Panc1 (cell line): Measurements from ENCODE around the gene HS3ST5. TPM values are rescaled to one million over a fixed set of nuclear protein-coding genes. Genes with fewer than 3 reads are reported as not detected.

ENCODE experiments used
- ATAC-seq: fragments of 200-7000 bp; cut with Tn5 transposase; 2 replicates; pipeline ENCODE4 v1.9.1; 2020; ENCODE audit warnings: mild to moderate bottlenecking, moderate library complexity
- BruUV-seq: library from RNA; stranded (reverse); fragments of 400-500 nt; replicated peaks from 2 replicates; lab custom pipeline; 2021; lab: Mats Ljungman, UMichigan
- CTCF ChIA-PET: fragments of 300-600 bp; sonication (Branson Sonifier 250); formaldehyde crosslinking; loops from one replicate; lab custom pipeline; 2022; ENCODE audit warnings: antibody characterized with exemption; lab: Charles Lee
- POLR2A ChIA-PET: fragments of 300-600 bp; sonication (Branson Sonifier 250); formaldehyde crosslinking; loops from one replicate; lab custom pipeline; 2022; ENCODE audit warnings: antibody characterized with exemption; lab: Charles Lee
- DNase-seq: peaks from one replicate; pipeline ENCODE4 v3.0.0-alpha.2; 2010; ENCODE audit warnings: low read depth, low spot score
- H3K27ac ChIP-seq: 2 replicates; pipeline ENCODE4 v1.5.1; 2011; ENCODE audit warnings: mild to moderate bottlenecking, low read length, inconsistent platforms
- H3K27me3 ChIP-seq: fragments of 200-500 bp; sonication (Bioruptor generic); 2 replicates; pipeline ENCODE4 v1.6.0; 2014; ENCODE audit warnings: low read length, inconsistent platforms; ENCODE audit not compliant: control insufficient read depth, insufficient read depth
- H3K36me3 ChIP-seq: fragments of 200-500 bp; sonication (Bioruptor generic); 2 replicates; pipeline ENCODE4 v1.5.1; 2014; ENCODE audit warnings: inconsistent platforms, mild to moderate bottlenecking, low read length, moderate library complexity; ENCODE audit not compliant: control insufficient read depth, insufficient read depth
- H3K4me1 ChIP-seq: 2 replicates; pipeline ENCODE4 v1.5.1; 2011; ENCODE audit warnings: inconsistent platforms, mild to moderate bottlenecking, low read length, moderate library complexity; ENCODE audit not compliant: control insufficient read depth, insufficient read depth
- H3K4me3 ChIP-seq, 2 experiments: 2 replicates each; pipeline ENCODE4 v1.5.1; 2011 to 2012; ENCODE audit warnings: low read depth in 2 of 2, low read length in 2 of 2, mild to moderate bottlenecking in 2 of 2, inconsistent platforms in 1 of 2, moderate library complexity in 1 of 2
- H3K9me3 ChIP-seq: fragments of 200-500 bp; sonication (Bioruptor generic); 2 replicates; pipeline ENCODE4 v1.5.1; 2014; ENCODE audit warnings: low read depth, mild to moderate bottlenecking, inconsistent platforms, low read length, moderate library complexity; ENCODE audit not compliant: control insufficient read depth, insufficient read depth
- POLR2AphosphoS5 ChIP-seq: IDR thresholded peaks from 2 replicates; pipeline ENCODE4 v1.6.1; 2012; ENCODE audit warnings: mild to moderate bottlenecking, low read depth, low read length, moderate library complexity
- SIN3A ChIP-seq: IDR thresholded peaks from 2 replicates; pipeline ENCODE4 v1.6.1; 2012; ENCODE audit warnings: low read depth, mild to moderate bottlenecking, low read length, moderate library complexity, borderline replicate concordance; ENCODE audit not compliant: insufficient read depth
- TCF7L2 ChIP-seq: IDR thresholded peaks from 2 replicates; pipeline ENCODE4 v1.6.1; 2011; ENCODE audit warnings: mild to moderate bottlenecking, low read depth, low read length, inconsistent platforms
- in situ Hi-C: cut with HindIII; loops from 2 replicates; pipeline ENCODE4 v1.10.0; 2016; ENCODE audit warnings: low sequenced_read_pairs, low pct_unique_long_range_greater_than_20kb
- intact Hi-C: fragments of 100-400 bp; cut with micrococcal nuclease; formaldehyde crosslinking; loops from one replicate; pipeline ENCODE4 v1.10.0; 2022; ENCODE audit not compliant: unreplicated experiment
- total RNA-seq: library from RNA; stranded (reverse); gene quantifications from one replicate; pipeline ENCODE4 v1.2.1, GENCODE V29; 2021; ENCODE audit not compliant: unreplicated experiment
- TF ChIP-seq, protein P1 (sequence below): fragments of 450-650 bp; IDR thresholded peaks from 2 replicates; pipeline ENCODE4 v1.5.1; 2017; ENCODE audit warnings: mild to moderate bottlenecking
- TF ChIP-seq, protein P2 (sequence below), 2 experiments: IDR thresholded peaks; 2 replicates each; pipeline ENCODE4 v1.6.1; 2011 to 2012; ENCODE audit warnings: low read depth in 2 of 2, control low read depth in 1 of 2, low read length in 1 of 2, mild to moderate bottlenecking in 1 of 2, moderate library complexity in 1 of 2; ENCODE audit not compliant: insufficient read depth in 1 of 2

HS3ST5 gene
- total RNA-seq, 1 experiment from 2014 or later = 0.05 TPM

DNA sequence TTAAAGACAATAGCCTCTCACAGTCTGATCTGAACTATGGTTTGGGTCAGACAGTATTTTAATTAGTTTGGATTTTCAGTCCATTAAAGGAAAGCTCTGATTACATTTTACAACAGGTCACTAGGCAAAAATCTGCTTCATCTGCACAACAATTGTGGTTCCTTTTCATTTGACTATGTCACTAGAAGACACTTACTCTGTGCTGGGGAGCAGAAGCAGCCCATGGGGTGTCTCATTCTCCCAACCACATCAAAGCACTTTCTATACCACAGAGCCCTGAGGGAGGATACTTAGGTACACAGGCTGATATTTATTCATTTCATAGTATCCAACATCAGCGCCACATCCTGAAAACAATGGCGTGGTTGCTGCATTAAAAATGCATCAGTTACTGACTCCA lies 335.3 kb downstream of the HS3ST5 start:
- Histone ChIP-seq H3K4me1 (no peaks in the 10 kb centered on the region), H3K27ac (no peak overlapping the region), H3K36me3 (no peaks in the 10 kb centered on the region), H3K4me3 (no peak overlapping the region), H3K9me3 (no peaks in the 10 kb centered on the region), H3K27me3 (no peaks in the 10 kb centered on the region)
- intact Hi-C loops = no loop called here
- no peak for ATAC-seq
- ChIA-PET POLR2A (no interaction called here), CTCF (no interaction called here)
- TF ChIP-seq POLR2AphosphoS5 = no peak
- no peak for TF ChIP-seq TCF7L2
- TF ChIP-seq, protein P1, sequence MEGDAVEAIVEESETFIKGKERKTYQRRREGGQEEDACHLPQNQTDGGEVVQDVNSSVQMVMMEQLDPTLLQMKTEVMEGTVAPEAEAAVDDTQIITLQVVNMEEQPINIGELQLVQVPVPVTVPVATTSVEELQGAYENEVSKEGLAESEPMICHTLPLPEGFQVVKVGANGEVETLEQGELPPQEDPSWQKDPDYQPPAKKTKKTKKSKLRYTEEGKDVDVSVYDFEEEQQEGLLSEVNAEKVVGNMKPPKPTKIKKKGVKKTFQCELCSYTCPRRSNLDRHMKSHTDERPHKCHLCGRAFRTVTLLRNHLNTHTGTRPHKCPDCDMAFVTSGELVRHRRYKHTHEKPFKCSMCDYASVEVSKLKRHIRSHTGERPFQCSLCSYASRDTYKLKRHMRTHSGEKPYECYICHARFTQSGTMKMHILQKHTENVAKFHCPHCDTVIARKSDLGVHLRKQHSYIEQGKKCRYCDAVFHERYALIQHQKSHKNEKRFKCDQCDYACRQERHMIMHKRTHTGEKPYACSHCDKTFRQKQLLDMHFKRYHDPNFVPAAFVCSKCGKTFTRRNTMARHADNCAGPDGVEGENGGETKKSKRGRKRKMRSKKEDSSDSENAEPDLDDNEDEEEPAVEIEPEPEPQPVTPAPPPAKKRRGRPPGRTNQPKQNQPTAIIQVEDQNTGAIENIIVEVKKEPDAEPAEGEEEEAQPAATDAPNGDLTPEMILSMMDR = no peak
- no peak for TF ChIP-seq SIN3A
- TF ChIP-seq, protein P2, sequence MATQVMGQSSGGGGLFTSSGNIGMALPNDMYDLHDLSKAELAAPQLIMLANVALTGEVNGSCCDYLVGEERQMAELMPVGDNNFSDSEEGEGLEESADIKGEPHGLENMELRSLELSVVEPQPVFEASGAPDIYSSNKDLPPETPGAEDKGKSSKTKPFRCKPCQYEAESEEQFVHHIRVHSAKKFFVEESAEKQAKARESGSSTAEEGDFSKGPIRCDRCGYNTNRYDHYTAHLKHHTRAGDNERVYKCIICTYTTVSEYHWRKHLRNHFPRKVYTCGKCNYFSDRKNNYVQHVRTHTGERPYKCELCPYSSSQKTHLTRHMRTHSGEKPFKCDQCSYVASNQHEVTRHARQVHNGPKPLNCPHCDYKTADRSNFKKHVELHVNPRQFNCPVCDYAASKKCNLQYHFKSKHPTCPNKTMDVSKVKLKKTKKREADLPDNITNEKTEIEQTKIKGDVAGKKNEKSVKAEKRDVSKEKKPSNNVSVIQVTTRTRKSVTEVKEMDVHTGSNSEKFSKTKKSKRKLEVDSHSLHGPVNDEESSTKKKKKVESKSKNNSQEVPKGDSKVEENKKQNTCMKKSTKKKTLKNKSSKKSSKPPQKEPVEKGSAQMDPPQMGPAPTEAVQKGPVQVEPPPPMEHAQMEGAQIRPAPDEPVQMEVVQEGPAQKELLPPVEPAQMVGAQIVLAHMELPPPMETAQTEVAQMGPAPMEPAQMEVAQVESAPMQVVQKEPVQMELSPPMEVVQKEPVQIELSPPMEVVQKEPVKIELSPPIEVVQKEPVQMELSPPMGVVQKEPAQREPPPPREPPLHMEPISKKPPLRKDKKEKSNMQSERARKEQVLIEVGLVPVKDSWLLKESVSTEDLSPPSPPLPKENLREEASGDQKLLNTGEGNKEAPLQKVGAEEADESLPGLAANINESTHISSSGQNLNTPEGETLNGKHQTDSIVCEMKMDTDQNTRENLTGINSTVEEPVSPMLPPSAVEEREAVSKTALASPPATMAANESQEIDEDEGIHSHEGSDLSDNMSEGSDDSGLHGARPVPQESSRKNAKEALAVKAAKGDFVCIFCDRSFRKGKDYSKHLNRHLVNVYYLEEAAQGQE (IDR thresholded peaks at IDR 0.05; ENCODE audit: insufficient read depth in 1 of 2, low read depth in 2 of 2, low read length in 1 of 2) = no peak
- BruUV-seq = no TSS peak
- no peak for DNase-seq
- in situ Hi-C loops = no loop called here
